Large intestine (tissue), 3 donors: ENCODE results near the gene SYT1. TPM values are rescaled to one million over a fixed set of nuclear protein-coding genes. Genes with fewer than 3 reads are reported as not detected.

Experiments used
- DNase-seq, 2 donors: peaks; one replicate each; pipeline versions ENCODE4 v3.0.0 to v3.0.0-alpha.2; 2013
- H3K27ac ChIP-seq: one replicate; pipeline ENCODE4 v1.5.1; 2013; ENCODE audit warnings: low read length
- H3K27me3 ChIP-seq: 2 replicates; pipeline ENCODE4 v1.6.1; 2013; ENCODE audit warnings: low read length; ENCODE audit not compliant: control insufficient read depth, insufficient read depth
- H3K36me3 ChIP-seq: 2 replicates; pipeline ENCODE4 v1.6.1; 2013; ENCODE audit warnings: low read length; ENCODE audit not compliant: control insufficient read depth, insufficient read depth
- H3K4me1 ChIP-seq: one replicate; pipeline ENCODE4 v1.6.1; 2013; ENCODE audit warnings: low read length; ENCODE audit not compliant: control insufficient read depth, insufficient read depth
- H3K4me3 ChIP-seq: one replicate; pipeline ENCODE4 v1.5.1; 2013; ENCODE audit warnings: low read length
- H3K9me3 ChIP-seq: one replicate; pipeline ENCODE4 v1.6.1; 2013; ENCODE audit warnings: mild to moderate bottlenecking, low read depth, low read length, moderate library complexity; ENCODE audit not compliant: control insufficient read depth
- WGBS: methylation state at CpG from one replicate; pipeline ENCODE4 v1.1.5; 2013; ENCODE audit warnings: low lambda C conversion rate; ENCODE audit not compliant: insufficient coverage; 5-methylcytosine and 5-hydroxymethylcytosine counted together
- polyA plus RNA-seq: library from polyadenylated mRNA; unstranded; fragments of 120-200 nt; gene quantifications from one replicate; pipeline ENCODE4 v1.2.1, GENCODE V29; 2013

SYT1 gene
- polyA plus RNA-seq, 1 donor, result 12.6 TPM

GRCh38 chr12:79048962-79049361 lies 184.4 kb downstream of the SYT1 start:
- no peak for DNase-seq
- Histone ChIP-seq H3K4me3 (no peak overlapping the region), H3K36me3 (no peaks in the 10 kb centered on the region), H3K9me3 (no peaks in the 10 kb centered on the region), H3K27me3 (no peaks in the 10 kb centered on the region), H3K27ac (no peak overlapping the region), H3K4me1 (no peaks in the 10 kb centered on the region)
- 100% methylated on average over 1 of the region's 3 CpGs for WGBS

DNA sequence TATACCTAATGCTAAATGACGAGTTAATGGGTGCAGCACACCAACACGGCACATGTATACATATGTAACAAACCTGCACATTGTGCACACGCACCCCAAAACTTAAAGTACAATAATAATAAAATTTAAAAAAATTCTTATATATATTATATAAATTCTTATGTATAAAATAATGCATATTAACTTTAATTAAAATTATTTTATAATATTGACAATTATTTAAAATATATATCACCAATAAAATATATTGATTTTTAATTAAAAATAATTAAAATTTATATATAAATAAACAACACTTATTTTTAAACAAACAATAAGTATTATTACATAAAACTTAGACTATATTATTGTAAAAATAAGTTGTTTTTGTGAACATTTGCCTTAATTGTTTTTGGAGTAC lies 188.8 kb downstream of the SYT1 start:
- 83% methylated on average over 1 of the region's 3 CpGs for WGBS
- H3K36me3 ChIP-seq, result no peaks in the 10 kb centered on the region
- no peak overlapping the region for H3K27ac ChIP-seq
- no peak overlapping the region for H3K4me3 ChIP-seq
- H3K27me3 ChIP-seq, result no peaks in the 10 kb centered on the region
- no peaks in the 10 kb centered on the region for H3K4me1 ChIP-seq
- no peak for DNase-seq
- no peaks in the 10 kb centered on the region for H3K9me3 ChIP-seq

DNA sequence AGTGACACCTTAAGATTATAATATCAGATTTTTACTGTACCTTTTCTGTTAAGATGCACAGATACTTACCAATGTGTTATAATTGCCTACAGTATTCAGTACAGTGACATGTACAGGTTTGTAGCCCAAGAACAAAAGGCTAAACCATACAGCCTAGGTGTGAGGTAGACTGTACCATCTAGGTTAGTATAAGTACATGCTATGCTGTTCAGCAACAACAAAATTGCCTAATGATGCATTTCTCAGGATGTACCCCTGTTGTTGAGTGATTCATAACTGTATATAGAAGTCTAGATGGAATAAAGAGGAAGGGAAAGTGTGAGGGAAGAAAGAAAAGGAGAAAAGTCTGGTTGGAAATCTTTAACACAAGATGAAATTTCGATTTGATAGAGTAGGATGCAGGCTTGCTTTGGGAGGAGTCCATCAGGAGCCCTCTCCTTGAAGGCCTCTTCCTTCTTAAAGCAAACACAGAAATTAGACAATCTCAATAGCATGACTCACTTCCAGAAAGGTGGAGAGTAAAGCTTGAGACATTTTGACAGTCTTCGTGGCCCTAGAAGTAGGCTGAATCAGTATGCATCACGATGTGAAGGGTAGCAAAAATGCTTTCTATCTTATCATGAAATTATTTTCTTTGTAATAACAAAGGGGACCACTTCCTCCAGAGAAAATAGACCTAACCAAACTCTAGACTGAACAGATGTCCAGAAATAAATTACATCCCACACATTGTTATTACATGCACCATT lies 191.5 kb downstream of the SYT1 start:
- Histone ChIP-seq H3K4me1 (no peaks in the 10 kb centered on the region), H3K36me3 (no peaks in the 10 kb centered on the region), H3K27me3 (no peaks in the 10 kb centered on the region), H3K9me3 (no peaks in the 10 kb centered on the region), H3K4me3 (no peak overlapping the region), H3K27ac (no peak overlapping the region)
- DNase-seq, result no peak
- WGBS, result 73% methylated on average over 2 of the region's 3 CpGs

- Histone ChIP-seq H3K27me3 (no peaks in the 10 kb centered on the region), H3K27ac (no peak overlapping the region), H3K4me3 (no peak overlapping the region), H3K4me1 (no peaks in the 10 kb centered on the region), H3K36me3 (no peaks in the 10 kb centered on the region), H3K9me3 (no peaks in the 10 kb centered on the region)
- DNase-seq, result no peak
These were observed 192.2 kb downstream of the SYT1 start for GRCh38 chr12:79056775-79057174.

DNA sequence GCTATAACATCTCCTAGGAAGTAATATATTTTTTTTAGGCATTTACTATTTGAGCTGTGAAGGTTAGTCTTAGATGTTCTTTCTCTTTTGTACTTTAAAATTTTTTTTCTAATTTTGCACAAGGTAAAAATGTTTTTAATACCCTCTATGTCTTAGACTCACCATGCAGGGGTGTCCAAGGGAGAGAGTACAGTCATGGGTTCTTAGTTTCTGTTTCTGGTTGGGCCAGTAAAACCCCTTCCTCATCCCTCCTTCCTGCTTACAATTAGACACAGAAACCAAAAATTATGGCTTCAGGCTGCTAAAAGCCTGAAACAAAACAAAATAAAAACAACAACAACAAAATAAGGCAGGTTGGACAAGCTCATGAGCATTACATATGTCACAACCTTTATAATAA lies 193.0 kb downstream of the SYT1 start:
- Histone ChIP-seq H3K4me1 (no peaks in the 10 kb centered on the region), H3K9me3 (no peaks in the 10 kb centered on the region), H3K4me3 (no peak overlapping the region), H3K27me3 (no peaks in the 10 kb centered on the region), H3K36me3 (no peaks in the 10 kb centered on the region), H3K27ac (no peak overlapping the region)
- no peak for DNase-seq

DNA sequence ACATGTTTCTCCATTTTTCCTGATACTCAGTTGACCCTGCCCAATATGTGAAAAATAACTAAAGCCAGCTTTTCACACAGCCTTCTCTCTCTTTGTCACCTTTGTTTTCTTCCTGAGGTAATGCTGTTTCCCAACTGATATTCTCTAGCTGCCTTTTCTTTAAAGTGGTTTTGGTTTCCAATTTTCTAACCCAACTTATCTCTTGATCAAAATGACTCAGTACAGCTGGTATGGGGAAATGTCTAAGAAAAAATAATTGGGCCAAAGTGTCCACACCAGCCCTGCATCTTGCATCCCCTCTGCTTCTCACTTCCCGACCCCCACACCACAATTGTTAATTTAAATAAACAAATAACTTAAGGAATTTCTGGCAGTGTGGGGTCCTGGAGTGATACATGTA lies 193.8 kb downstream of the SYT1 start:
- WGBS, result no CpG with 5 or more reads among the region's 1 CpG
- no peak for DNase-seq
- no peak overlapping the region for H3K4me3 ChIP-seq
- no peaks in the 10 kb centered on the region for H3K4me1 ChIP-seq
- no peaks in the 10 kb centered on the region for H3K9me3 ChIP-seq
- no peak overlapping the region for H3K27ac ChIP-seq
- H3K27me3 ChIP-seq, result no peaks in the 10 kb centered on the region
- no peaks in the 10 kb centered on the region for H3K36me3 ChIP-seq

GRCh38 chr12:79059557-79059956 lies 195.0 kb downstream of the SYT1 start:
- no peak overlapping the region for H3K27ac ChIP-seq
- no peak for DNase-seq
- H3K4me3 ChIP-seq, result no peak overlapping the region
- no peaks in the 10 kb centered on the region for H3K36me3 ChIP-seq
- H3K27me3 ChIP-seq, result no peaks in the 10 kb centered on the region
- H3K4me1 ChIP-seq, result no peaks in the 10 kb centered on the region
- no peaks in the 10 kb centered on the region for H3K9me3 ChIP-seq

DNA sequence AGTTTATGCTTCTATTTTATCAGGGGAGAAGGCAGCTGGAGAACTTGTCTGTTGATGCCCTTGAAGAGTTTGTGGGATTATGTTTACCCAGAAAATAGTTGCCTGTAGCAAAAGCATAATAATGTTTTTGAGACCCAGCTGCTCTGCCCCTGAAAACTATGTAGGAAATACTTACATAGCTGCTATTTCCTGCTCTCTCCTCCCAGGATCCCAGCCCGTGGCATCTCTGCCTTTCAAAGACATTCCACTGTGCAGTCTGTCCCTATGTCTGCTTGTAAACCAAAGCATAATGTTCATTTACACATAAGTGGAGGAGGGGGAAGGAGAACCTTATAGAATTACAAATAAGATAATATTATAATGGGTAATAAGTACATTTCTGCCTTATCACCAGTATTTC lies 198.7 kb downstream of the SYT1 start:
- Histone ChIP-seq H3K27me3 (no peaks in the 10 kb centered on the region), H3K4me1 (no peaks in the 10 kb centered on the region), H3K27ac (no peak overlapping the region), H3K4me3 (no peak overlapping the region), H3K9me3 (no peaks in the 10 kb centered on the region), H3K36me3 (no peaks in the 10 kb centered on the region)
- whole genome bisulfite sequencing, result no CpG with 5 or more reads among the region's 1 CpG
- no peak for DNase-seq

GRCh38 chr12:79067977-79068376 lies 203.4 kb downstream of the SYT1 start:
- no peak for DNase-seq
- H3K36me3 ChIP-seq, result no peaks in the 10 kb centered on the region
- no peak overlapping the region for H3K27ac ChIP-seq
- H3K9me3 ChIP-seq, result no peaks in the 10 kb centered on the region
- no peaks in the 10 kb centered on the region for H3K4me1 ChIP-seq
- no peaks in the 10 kb centered on the region for H3K27me3 ChIP-seq
- no peak overlapping the region for H3K4me3 ChIP-seq

DNA sequence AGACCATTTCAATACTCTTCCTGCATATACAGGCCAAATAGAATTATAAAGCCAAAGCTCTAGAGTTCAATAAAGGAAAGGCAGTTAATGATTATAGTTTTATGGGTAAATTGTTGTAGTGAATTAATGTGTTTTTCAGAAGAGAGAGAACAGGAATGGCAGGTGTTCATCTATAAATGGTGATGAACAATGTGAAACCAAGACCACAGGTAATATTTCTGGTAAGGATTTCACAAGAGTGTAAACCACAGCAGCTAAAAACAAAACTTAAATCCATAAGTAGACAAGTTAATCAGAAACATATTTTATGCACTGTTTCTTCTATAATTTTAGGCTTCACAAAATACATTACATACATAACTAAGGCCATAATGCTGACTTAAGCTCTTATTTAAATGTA lies 204.4 kb downstream of the SYT1 start:
- no peaks in the 10 kb centered on the region for H3K36me3 ChIP-seq
- H3K9me3 ChIP-seq, result no peaks in the 10 kb centered on the region
- no peaks in the 10 kb centered on the region for H3K27me3 ChIP-seq
- DNase-seq, result peak in 1 of 2 donors; percentile 5
- H3K4me1 ChIP-seq, result no peaks in the 10 kb centered on the region
- no peak overlapping the region for H3K27ac ChIP-seq
- no peak overlapping the region for H3K4me3 ChIP-seq

GRCh38 chr12:79071498-79071897 lies 206.9 kb downstream of the SYT1 start:
- Histone ChIP-seq H3K36me3 (no peaks in the 10 kb centered on the region), H3K4me3 (no peak overlapping the region), H3K27ac (no peak overlapping the region), H3K9me3 (no peaks in the 10 kb centered on the region), H3K27me3 (no peaks in the 10 kb centered on the region), H3K4me1 (no peaks in the 10 kb centered on the region)
- no CpG with 5 or more reads among the region's 1 CpG for WGBS
- DNase-seq, result no peak
